Posterior vena cava (tissue), 2 donors: ENCODE results near the gene DNAI4. TPM values are rescaled to one million over a fixed set of nuclear protein-coding genes. Genes with fewer than 3 reads are reported as not detected.

ENCODE experiments used
- DNase-seq: peaks from one replicate; pipeline ENCODE4 v3.0.0-alpha.2; 2020; ENCODE audit warnings: low spot score
- intact Hi-C, 2 donors: fragments of 100-400 bp; cut with DNase I; formaldehyde crosslinking; loops; one replicate each; pipeline versions ENCODE4 v1.14.1 to v1.14.2; 2022 to 2023
- total RNA-seq, 2 donors: library from RNA; stranded (reverse); fragmentation: NEBNext Ultra II Directional; extraction: Animal tissue kit (Norgen Biotek cat#: 25700); gene quantifications; one replicate each; pipeline ENCODE4 v1.2.1, GENCODE V29; 2021
- donor health status: DM: yes; HTN: yes; CAD: no.
- donor health status: DM: yes; HTN: yes; CAD: no.

DNAI4 gene
- total RNA-seq, 2 donors from 2014 or later = 21.4 to 22.0 TPM

- intact Hi-C loops = no loop called here
- DNase-seq = no peak
These were observed 146.8 kb downstream of the DNAI4 start for GRCh38 chr1:66777831-66778230.

GRCh38 chr1:66775646-66776045 is 149.0 kb downstream of the DNAI4 start:
- no peak for DNase-seq
- intact Hi-C loops = no loop called here

GRCh38 chr1:66774438-66774837 is 150.2 kb downstream of the DNAI4 start:
- no peak for DNase-seq
- intact Hi-C loops = no loop called here

- no peak for DNase-seq
- intact Hi-C loops = no loop called here
These were observed 151.4 kb downstream of the DNAI4 start for GRCh38 chr1:66773227-66773626.

- DNase-seq = no peak
- intact Hi-C loops = no loop called here
These were observed 154.0 kb downstream of the DNAI4 start for GRCh38 chr1:66770694-66771093.

- no peak for DNase-seq
- intact Hi-C loops = no loop called here
These were observed 154.4 kb downstream of the DNAI4 start for GRCh38 chr1:66770240-66770639.

- intact Hi-C loops = loop anchor here (10.0 kb wide), 3 partner anchors 225 to 385 kb away; no protein-coding TSS in a partner anchor
These were observed 155.0 kb downstream of the DNAI4 start for GRCh38 chr1:66769512-66770229.

GRCh38 chr1:66768965-66769364 is 155.7 kb downstream of the DNAI4 start:
- intact Hi-C loops = loop anchor here (10.0 kb wide), 3 partner anchors 226 to 386 kb away; no protein-coding TSS in a partner anchor
- DNase-seq = no peak

More at GRCh38 chr1:66769512-66770229, 155.0 kb downstream of the DNAI4 start:
- DNase-seq = no peak

GRCh38 chr1:66767626-66768025 is 157.0 kb downstream of the DNAI4 start:
- DNase-seq = no peak
- intact Hi-C loops = loop anchor here (10.0 kb wide), 3 partner anchors 227 to 387 kb away; no protein-coding TSS in a partner anchor

- DNase-seq = no peak
- intact Hi-C loops = loop anchor here (10.0 kb wide), 3 partner anchors 230 to 390 kb away; no protein-coding TSS in a partner anchor
These were observed 159.6 kb downstream of the DNAI4 start for GRCh38 chr1:66764994-66765578.

Other genes starting within 250 kb of the DNAI4 start
- gene DYNLT5, start 172.4 kb downstream of the DNAI4 start, total RNA-seq = 1 to 10 TPM; 1.9 to 3.0 TPM
- gene INSL5, start 123.6 kb downstream of the DNAI4 start, total RNA-seq = not detected
- gene MIER1, start 134 bp upstream of the DNAI4 start, total RNA-seq = 10 to 100 TPM; 45.7 to 55.4 TPM
- 1 to 10 TPM; 9.3 to 9.5 TPM for gene SLC35D1, start 129.3 kb upstream of the DNAI4 start, total RNA-seq
- not detected for gene C1orf141, start 210.1 kb upstream of the DNAI4 start, total RNA-seq
- not detected for gene IL23R, start 241.6 kb upstream of the DNAI4 start, total RNA-seq